Suprapubic skin (tissue), 4 donors: ENCODE measurements around the gene MIER2.

Experiments
- EP300 ChIP-seq: sonication (generic); formaldehyde crosslinking; IDR thresholded peaks from one replicate; pipeline ENCODE4 v1.6.1; 2017; ENCODE audit warnings: antibody characterized with exemption
- POLR2A ChIP-seq, 2 donors: fragments of 450-650 bp; IDR thresholded peaks; one replicate each; pipeline ENCODE4 v1.6.1; 2017; ENCODE audit warnings: antibody characterized with exemption in 2 of 2, mild to moderate bottlenecking in 2 of 2, moderate library complexity in 2 of 2
- POLR2AphosphoS5 ChIP-seq, 3 donors: sonication (generic); formaldehyde crosslinking; IDR thresholded peaks; one replicate each; pipeline ENCODE4 v1.6.1; 2017; ENCODE audit warnings: antibody characterized with exemption in 3 of 3
- TF ChIP-seq, protein P1 (sequence below), 2 donors: fragments of 200-600 bp in 1 of 2; fragments of 450-650 bp in 1 of 2; sonication (generic) in 1 of 2; IDR thresholded peaks; one replicate each; pipeline ENCODE4 v1.5.1; 2016 to 2019; ENCODE audit warnings: antibody characterized with exemption in 2 of 2, mild to moderate bottlenecking in 1 of 2, moderate library complexity in 1 of 2

DNA sequence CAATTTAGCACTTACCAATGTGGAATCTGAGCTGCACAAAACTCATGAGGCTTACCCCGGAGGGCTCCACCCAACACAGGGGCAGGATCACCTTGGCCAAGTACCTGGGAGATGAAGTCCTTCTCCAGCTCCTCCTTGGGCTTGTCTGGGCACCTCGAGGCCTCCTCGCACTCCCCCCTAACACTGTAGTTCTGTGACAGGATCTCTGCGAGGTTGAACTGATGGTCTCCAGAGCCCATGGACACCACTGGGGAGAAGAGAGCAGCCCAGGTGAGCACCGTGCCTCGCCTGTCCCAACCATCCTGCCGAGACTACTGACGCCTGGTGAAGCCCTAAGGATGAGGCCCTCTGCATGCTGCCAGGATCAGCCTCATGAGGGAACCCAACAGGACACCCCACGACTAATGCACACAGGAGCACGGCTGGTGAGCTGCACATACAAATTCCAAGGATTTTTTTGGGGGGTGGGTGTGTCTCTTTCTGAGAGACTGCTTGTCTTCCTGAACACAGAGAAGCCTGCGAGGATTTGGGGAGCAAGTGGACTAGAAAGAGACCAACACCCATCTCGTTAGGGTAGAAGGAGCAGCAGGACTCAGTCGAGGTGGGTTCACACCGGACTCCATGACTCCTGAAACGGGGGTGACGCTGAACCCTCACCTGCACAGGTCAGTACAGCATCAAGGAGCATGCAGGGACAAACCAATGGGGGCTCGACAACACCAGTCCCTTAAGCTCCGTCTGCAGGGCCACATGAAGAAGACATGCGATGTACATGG lies 10.1 kb downstream of the MIER2 start:
- TF ChIP-seq, protein P1, sequence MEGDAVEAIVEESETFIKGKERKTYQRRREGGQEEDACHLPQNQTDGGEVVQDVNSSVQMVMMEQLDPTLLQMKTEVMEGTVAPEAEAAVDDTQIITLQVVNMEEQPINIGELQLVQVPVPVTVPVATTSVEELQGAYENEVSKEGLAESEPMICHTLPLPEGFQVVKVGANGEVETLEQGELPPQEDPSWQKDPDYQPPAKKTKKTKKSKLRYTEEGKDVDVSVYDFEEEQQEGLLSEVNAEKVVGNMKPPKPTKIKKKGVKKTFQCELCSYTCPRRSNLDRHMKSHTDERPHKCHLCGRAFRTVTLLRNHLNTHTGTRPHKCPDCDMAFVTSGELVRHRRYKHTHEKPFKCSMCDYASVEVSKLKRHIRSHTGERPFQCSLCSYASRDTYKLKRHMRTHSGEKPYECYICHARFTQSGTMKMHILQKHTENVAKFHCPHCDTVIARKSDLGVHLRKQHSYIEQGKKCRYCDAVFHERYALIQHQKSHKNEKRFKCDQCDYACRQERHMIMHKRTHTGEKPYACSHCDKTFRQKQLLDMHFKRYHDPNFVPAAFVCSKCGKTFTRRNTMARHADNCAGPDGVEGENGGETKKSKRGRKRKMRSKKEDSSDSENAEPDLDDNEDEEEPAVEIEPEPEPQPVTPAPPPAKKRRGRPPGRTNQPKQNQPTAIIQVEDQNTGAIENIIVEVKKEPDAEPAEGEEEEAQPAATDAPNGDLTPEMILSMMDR (IDR thresholded peaks at IDR 0.05), result no peak
- TF ChIP-seq POLR2AphosphoS5 (IDR thresholded peaks at IDR 0.05) (no peak), POLR2A (IDR thresholded peaks at IDR 0.05) (no peak), EP300 (no peak)
